K562 (cell line): ENCODE measurements around the gene RBPJL. TPM values are rescaled to one million over a fixed set of nuclear protein-coding genes. Genes with fewer than 3 reads are reported as not detected.

ENCODE experiments used
- ATAC-seq: fragments of 200-7000 bp; cut with Tn5 transposase; 3 replicates; pipeline ENCODE4 v1.9.1; 2020; ENCODE audit warnings: moderate library complexity
- BruUV-seq: library from RNA; stranded (reverse); fragments of 400-500 nt; replicated peaks from 2 replicates; lab custom pipeline; 2021; lab: Mats Ljungman, UMichigan
- CTCF ChIA-PET: fragments of 300-600 bp; formaldehyde crosslinking; extraction: SDS; loops from one replicate; lab custom pipeline; 2021; ENCODE audit warnings: low intra/inter-chr PET ratio; lab: Yijun Ruan, JAX
- POLR2A ChIA-PET: fragments of 300-600, 350-650 bp; sonication (Branson Sonifier 250); formaldehyde crosslinking; extraction: SDS; loops from one replicate; lab custom pipeline; 2021; ENCODE audit warnings: antibody characterized with exemption, inconsistent platforms; lab: Yijun Ruan, JAX
- DNase-seq, 4 experiments: peaks; one replicate each; pipeline versions ENCODE4 v3.0.0 to v3.0.0-alpha.2; 2011 to 2018; ENCODE audit warnings: low spot score in 3 of 4, mixed read lengths in 3 of 4; ENCODE audit errors: extremely low read depth in 1 of 4
- FAIRE-seq: peaks from 2 replicates; lab custom pipeline; 2011; peaks lifted over from hg19 to GRCh38; lab: Jason Lieb, UNC
- H2AFZ ChIP-seq: 2 replicates; pipeline ENCODE4 v1.6.0; 2011; ENCODE audit warnings: low read depth, low read length, control low read depth, inconsistent platforms
- H3K27ac ChIP-seq: fragments of 200-600 bp; 3 replicates; pipeline ENCODE4 v1.8.0; 2011; ENCODE audit warnings: low read depth, mild to moderate bottlenecking, control low read depth, inconsistent platforms, low read length, moderate library complexity, mixed read lengths; ENCODE audit errors: extremely low read depth
- H3K27me3 ChIP-seq, 2 experiments: fragments of 300-600 bp in 1 of 2; 2 replicates in 1 of 2; 3 replicates in 1 of 2; pipeline versions ENCODE4 v1.6.0 to v1.8.0; 2011; ENCODE audit warnings: inconsistent platforms in 2 of 2, low read length in 2 of 2, mild to moderate bottlenecking in 1 of 2, mixed read lengths in 1 of 2, moderate library complexity in 1 of 2; ENCODE audit not compliant: control insufficient read depth in 2 of 2, insufficient read depth in 2 of 2
- H3K36me3 ChIP-seq: fragments of 300-600 bp; 3 replicates; pipeline ENCODE4 v1.8.0; 2011; ENCODE audit warnings: mild to moderate bottlenecking, low read length, inconsistent platforms; ENCODE audit not compliant: control insufficient read depth, insufficient read depth
- H3K4me1 ChIP-seq, 2 experiments: fragments of 200-600 bp in 1 of 2; replicated peaks in 1 of 2; 2 replicates in 1 of 2; 3 replicates in 1 of 2; pipeline versions ENCODE4 v1.5.1 to v1.8.0; 2011; ENCODE audit warnings: inconsistent platforms in 2 of 2, low read length in 2 of 2, mild to moderate bottlenecking in 1 of 2, mixed read lengths in 1 of 2, moderate library complexity in 1 of 2; ENCODE audit not compliant: control insufficient read depth in 2 of 2, insufficient read depth in 2 of 2
- H3K4me2 ChIP-seq: 2 replicates; pipeline ENCODE4 v1.6.1; 2011; ENCODE audit warnings: low read length, control low read depth, inconsistent platforms, mixed read lengths; ENCODE audit not compliant: insufficient read depth
- H3K4me3 ChIP-seq: fragments of 200-600 bp; sonication (generic), shearing (Covaris generic); 2 replicates; pipeline ENCODE4 v1.5.1; 2016; ENCODE audit warnings: control low read depth, inconsistent platforms
- H3K79me2 ChIP-seq: fragments of 200-600 bp; 3 replicates; pipeline ENCODE4 v1.8.0; 2011; ENCODE audit warnings: low read length, inconsistent platforms; ENCODE audit not compliant: control insufficient read depth, insufficient read depth
- H3K9ac ChIP-seq, 2 experiments: 2 replicates each; pipeline versions ENCODE4 v1.6.0 to v1.6.1; 2011; ENCODE audit warnings: low read depth in 2 of 2, low read length in 2 of 2, control low read depth in 1 of 2, inconsistent platforms in 1 of 2, mild to moderate bottlenecking in 1 of 2, mixed read lengths in 1 of 2; ENCODE audit not compliant: insufficient read depth in 1 of 2
- H3K9me1 ChIP-seq: one replicate; pipeline ENCODE4 v1.6.0; 2011; ENCODE audit warnings: inconsistent platforms, mild to moderate bottlenecking, low read length, moderate library complexity; ENCODE audit not compliant: control insufficient read depth, insufficient read depth
- H3K9me3 ChIP-seq: replicated peaks from 2 replicates; pipeline ENCODE4 v1.5.1; 2011; ENCODE audit warnings: low read depth, low read length, inconsistent platforms; ENCODE audit not compliant: control insufficient read depth, insufficient read depth
- H4K20me1 ChIP-seq: replicated peaks from 2 replicates; pipeline ENCODE4 v1.6.1; 2011; ENCODE audit warnings: low read length, inconsistent platforms, mixed read lengths; ENCODE audit not compliant: control insufficient read depth, insufficient read depth
- BCOR ChIP-seq: fragments of 450-650 bp; IDR thresholded peaks from 2 replicates; pipeline ENCODE4 v1.6.1; 2016
- FOSL1 ChIP-seq: fragments of 200-800 bp; sonication (Bioruptor generic); conservative IDR thresholded peaks from 2 replicates; pipeline ENCODE4 v1.6.1; 2016; ENCODE audit warnings: missing genetic modification characterization, missing compliant biosample characterization
- HDAC8 ChIP-seq: fragments of 450-650 bp; IDR thresholded peaks from 2 replicates; pipeline ENCODE4 v1.6.1; 2016; ENCODE audit warnings: mild to moderate bottlenecking, missing genetic modification characterization, moderate library complexity, missing compliant biosample characterization
- HEY1 ChIP-seq: fragments of 250-450 bp; sonication (Bioruptor Pico); IDR thresholded peaks from 2 replicates; pipeline ENCODE4 v1.5.0; 2020; ENCODE audit warnings: mild to moderate bottlenecking, moderate library complexity, borderline replicate concordance
- HMG20B ChIP-seq: fragments of 250-450 bp; sonication (Bioruptor Pico); IDR thresholded peaks from 2 replicates; pipeline ENCODE4 v1.5.0; 2021; ENCODE audit warnings: mild to moderate bottlenecking
- ILF3 ChIP-seq: fragments of 450-650 bp; IDR thresholded peaks from 2 replicates; pipeline ENCODE4 v1.6.1; 2018; ENCODE audit warnings: antibody characterized with exemption, mild to moderate bottlenecking, moderate library complexity, borderline replicate concordance
- PPARD ChIP-seq: fragments of 250-450 bp; sonication (Bioruptor Pico); IDR thresholded peaks from 2 replicates; pipeline ENCODE4 v1.8.0; 2022; ENCODE audit warnings: inconsistent platforms, mild to moderate bottlenecking, moderate library complexity
- RBBP5 ChIP-seq: fragments of 200-600 bp; sonication (generic); IDR thresholded peaks from 2 replicates; pipeline ENCODE4 v1.6.1; 2012; ENCODE audit warnings: borderline replicate concordance, mild to moderate bottlenecking, low read length, control low read depth, inconsistent platforms; ENCODE audit not compliant: insufficient read depth, poor library complexity, severe bottlenecking
- RCOR1 ChIP-seq, 2 experiments: IDR thresholded peaks; 2 replicates each; pipeline ENCODE4 v1.6.1; 2012; ENCODE audit warnings: low read depth in 2 of 2, low read length in 2 of 2, borderline replicate concordance in 1 of 2, improper control_type of control experiment in 1 of 2
- SP1 ChIP-seq: sonication (generic); formaldehyde crosslinking; IDR thresholded peaks from 2 replicates; pipeline ENCODE4 v1.8.1; 2022; ENCODE audit warnings: mild to moderate bottlenecking, missing genetic modification reagents
- STAT5B ChIP-seq: fragments of 250-450 bp; sonication (Bioruptor Pico); IDR thresholded peaks from 2 replicates; pipeline ENCODE4 v1.8.0; 2021; ENCODE audit warnings: mild to moderate bottlenecking, inconsistent platforms
- ZBTB8A ChIP-seq: fragments of 450-650 bp; IDR thresholded peaks from 2 replicates; pipeline ENCODE4 v1.6.1; 2018; ENCODE audit warnings: mild to moderate bottlenecking, moderate library complexity; ENCODE audit not compliant: partially characterized antibody
- ZNF212 ChIP-seq: fragments of 450-650 bp; formaldehyde crosslinking; IDR thresholded peaks from 2 replicates; pipeline ENCODE4 v1.4.0; 2020; ENCODE audit warnings: mild to moderate bottlenecking
- ZNF23 ChIP-seq: fragments of 250-450 bp; sonication (Bioruptor Pico); IDR thresholded peaks from 2 replicates; pipeline ENCODE4 v1.4.0; 2020; ENCODE audit warnings: mild to moderate bottlenecking
- WGBS: fragments of 100-300 bp; shearing (Covaris generic); methylation state at CpG from one replicate; pipeline ENCODE4 v1.1.6; 2016; ENCODE audit warnings: low coverage, mixed read lengths; ENCODE audit not compliant: insufficient coverage; ENCODE audit errors: missing lambda C conversion rate; 5-methylcytosine and 5-hydroxymethylcytosine counted together
- in situ Hi-C: fragments of 300-500 bp; cut with MboI; formaldehyde crosslinking; loops from 4 replicates; pipeline ENCODE4 v1.15.0; 2018; ENCODE audit warnings: inconsistent platforms, mixed read lengths
- intact Hi-C: fragments of 100-400 bp; cut with micrococcal nuclease; formaldehyde crosslinking; loops from 2 replicates; pipeline ENCODE4 v1.14.2; 2022
- polyA plus RNA-seq, 8 experiments: library from polyadenylated mRNA; depleted of rRNA in 4 of 8; stranded (reverse) in 5 of 8; unstranded in 3 of 8; fragments of >200 nt; fragmentation: Nextera tagmentation in 2 of 8; fragmentation: Illumina TruSeq in 1 of 8; extraction: Ambion mirVana in 2 of 8; extraction: Trizol in 1 of 8; gene quantifications; 2 replicates each; pipeline versions ENCODE4 v1.2.1 to v1.2.3, GENCODE V29; 2011 to 2014; ENCODE audit warnings: inconsistent platforms in 1 of 8, missing spikeins in 1 of 8
- total RNA-seq, 7 experiments: library from RNA; depleted of rRNA in 6 of 7; stranded (reverse); fragments of >200 nt in 6 of 7; fragmentation: Illumina TruSeq in 2 of 7; extraction: Trizol in 2 of 7; gene quantifications; 2 replicates each; pipeline versions ENCODE4 v1.2.1 to v1.2.3, GENCODE V29; 2011 to 2021; ENCODE audit warnings: low replicate concordance in 1 of 7
- TF ChIP-seq, protein P1 (sequence below): IDR thresholded peaks from 2 replicates; pipeline ENCODE4 v1.6.1; 2012; ENCODE audit warnings: low read depth, low read length, improper control_type of control experiment, borderline replicate concordance
- TF ChIP-seq, protein P2 (sequence below): fragments of 450-650 bp; IDR thresholded peaks from 2 replicates; pipeline ENCODE4 v1.6.1; 2014; ENCODE audit warnings: low read depth, mild to moderate bottlenecking, moderate library complexity, borderline replicate concordance
- TF ChIP-seq, protein P3 (sequence below): IDR thresholded peaks from 2 replicates; pipeline ENCODE4 v1.6.1; 2014; ENCODE audit warnings: antibody characterized with exemption

RBPJL gene
- total and polyA plus RNA-seq, 9 of the 15 experiments (the other 6 are each of a cell fraction or from before 2014, with no cell fraction given): not detected

DNA sequence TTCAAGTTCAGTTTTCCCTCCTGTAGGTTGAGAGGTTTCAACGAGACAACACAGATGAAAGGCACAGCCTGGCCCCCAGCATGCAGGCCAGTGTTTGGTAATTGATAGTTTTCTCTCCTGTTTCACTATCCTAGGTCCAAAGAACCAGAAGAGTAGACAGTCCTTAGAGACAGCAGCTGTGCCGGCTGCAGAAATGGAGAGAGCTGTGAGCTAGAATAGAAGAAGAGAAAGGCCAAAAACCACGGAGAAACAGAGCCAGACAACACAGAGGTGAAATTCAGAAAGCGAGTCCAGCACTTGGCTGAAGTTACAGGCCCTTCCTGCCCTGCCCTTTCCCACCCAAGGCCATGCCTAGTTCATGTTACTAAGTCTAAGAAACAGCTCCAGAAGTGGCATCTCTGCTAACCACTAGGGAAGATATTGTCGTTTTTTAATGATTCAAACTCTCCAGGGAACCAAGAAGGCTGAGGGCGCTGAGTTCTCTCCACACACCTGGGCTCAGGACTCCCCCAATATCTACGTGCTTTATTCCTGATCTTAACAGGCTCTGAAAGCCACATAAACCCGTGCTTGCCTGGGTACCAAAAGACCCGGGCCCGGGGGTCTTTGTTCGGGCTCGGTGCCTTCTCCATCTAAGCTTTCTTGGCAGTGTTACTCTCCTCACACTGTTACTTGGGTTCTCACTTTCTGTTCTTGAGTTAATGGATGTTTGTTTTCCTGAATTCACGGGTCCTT is 16.5 kb upstream of the RBPJL start:
- no peak for TF ChIP-seq ZNF23 (CRISPR knock-in tag)
- TF ChIP-seq, protein P1, sequence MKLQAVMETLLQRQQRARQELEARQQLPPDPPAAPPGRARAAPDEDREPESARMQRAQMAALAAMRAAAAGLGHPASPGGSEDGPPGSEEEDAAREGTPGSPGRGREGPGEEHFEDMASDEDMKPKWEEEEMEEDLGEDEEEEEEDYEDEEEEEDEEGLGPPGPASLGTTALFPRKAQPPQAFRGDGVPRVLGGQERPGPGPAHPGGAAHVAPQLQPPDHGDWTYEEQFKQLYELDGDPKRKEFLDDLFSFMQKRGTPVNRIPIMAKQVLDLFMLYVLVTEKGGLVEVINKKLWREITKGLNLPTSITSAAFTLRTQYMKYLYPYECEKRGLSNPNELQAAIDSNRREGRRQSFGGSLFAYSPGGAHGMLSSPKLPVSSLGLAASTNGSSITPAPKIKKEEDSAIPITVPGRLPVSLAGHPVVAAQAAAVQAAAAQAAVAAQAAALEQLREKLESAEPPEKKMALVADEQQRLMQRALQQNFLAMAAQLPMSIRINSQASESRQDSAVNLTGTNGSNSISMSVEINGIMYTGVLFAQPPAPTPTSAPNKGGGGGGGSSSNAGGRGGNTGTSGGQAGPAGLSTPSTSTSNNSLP: no peak
- TF ChIP-seq HEY1: no peak
- no peak for TF ChIP-seq ILF3
- no peak for TF ChIP-seq ZBTB8A
- TF ChIP-seq SP1 (CRISPR knock-in tag): no peak
- TF ChIP-seq, protein P2, sequence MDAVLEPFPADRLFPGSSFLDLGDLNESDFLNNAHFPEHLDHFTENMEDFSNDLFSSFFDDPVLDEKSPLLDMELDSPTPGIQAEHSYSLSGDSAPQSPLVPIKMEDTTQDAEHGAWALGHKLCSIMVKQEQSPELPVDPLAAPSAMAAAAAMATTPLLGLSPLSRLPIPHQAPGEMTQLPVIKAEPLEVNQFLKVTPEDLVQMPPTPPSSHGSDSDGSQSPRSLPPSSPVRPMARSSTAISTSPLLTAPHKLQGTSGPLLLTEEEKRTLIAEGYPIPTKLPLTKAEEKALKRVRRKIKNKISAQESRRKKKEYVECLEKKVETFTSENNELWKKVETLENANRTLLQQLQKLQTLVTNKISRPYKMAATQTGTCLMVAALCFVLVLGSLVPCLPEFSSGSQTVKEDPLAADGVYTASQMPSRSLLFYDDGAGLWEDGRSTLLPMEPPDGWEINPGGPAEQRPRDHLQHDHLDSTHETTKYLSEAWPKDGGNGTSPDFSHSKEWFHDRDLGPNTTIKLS: no peak
- no peak for TF ChIP-seq PPARD (CRISPR knock-in tag)
- TF ChIP-seq HDAC8 (tag): no peak
- TF ChIP-seq, protein P3, sequence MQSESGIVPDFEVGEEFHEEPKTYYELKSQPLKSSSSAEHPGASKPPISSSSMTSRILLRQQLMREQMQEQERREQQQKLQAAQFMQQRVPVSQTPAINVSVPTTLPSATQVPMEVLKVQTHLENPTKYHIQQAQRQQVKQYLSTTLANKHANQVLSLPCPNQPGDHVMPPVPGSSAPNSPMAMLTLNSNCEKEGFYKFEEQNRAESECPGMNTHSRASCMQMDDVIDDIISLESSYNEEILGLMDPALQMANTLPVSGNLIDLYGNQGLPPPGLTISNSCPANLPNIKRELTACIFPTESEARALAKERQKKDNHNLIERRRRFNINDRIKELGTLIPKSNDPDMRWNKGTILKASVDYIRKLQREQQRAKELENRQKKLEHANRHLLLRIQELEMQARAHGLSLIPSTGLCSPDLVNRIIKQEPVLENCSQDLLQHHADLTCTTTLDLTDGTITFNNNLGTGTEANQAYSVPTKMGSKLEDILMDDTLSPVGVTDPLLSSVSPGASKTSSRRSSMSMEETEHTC: no peak
- TF ChIP-seq RBBP5: no peak
- TF ChIP-seq BCOR: no peak
- no peak for TF ChIP-seq HMG20B (CRISPR knock-in tag)
- no peak for TF ChIP-seq RCOR1 (IDR thresholded peaks at IDR 0.05; ENCODE audit: borderline replicate concordance in 1 of 2, low read depth in 2 of 2, low read length in 2 of 2)
- TF ChIP-seq STAT5B: no peak
- no peak for TF ChIP-seq ZNF212 (CRISPR knock-in tag)
- no peak for TF ChIP-seq FOSL1 (tag)
- Histone ChIP-seq H3K9ac (no peak overlapping the region), H3K27me3 (peaks cover 18 to 64% of the 10 kb centered on the region in 2 experiments; a peak in 4 of 5 replicates), H3K4me3 (no peak overlapping the region), H4K20me1 (peaks cover 5% of the 10 kb centered on the region; the same call in 1 of the 2 replicates), H2AFZ (no peak overlapping the region), H3K4me2 (no peak overlapping the region), H3K36me3 (no peaks in the 10 kb centered on the region), H3K79me2 (no peaks in the 10 kb centered on the region), H3K9me3 (peaks cover 3% of the 10 kb centered on the region; the same call in 1 of the 2 replicates), H3K27ac (no peak overlapping the region), H3K4me1 (peaks cover 10 to 12% of the 10 kb centered on the region in 2 experiments; a peak in 4 of 5 replicates), H3K9me1 (no peaks in the 10 kb centered on the region)
- in situ Hi-C loops (no loop called here), intact Hi-C loops (loop anchor here (2.0 to 5.0 kb wide), 2 partner anchors 53 to 151 kb away; no protein-coding TSS in a partner anchor)
- FAIRE-seq: no peak
- ChIA-PET CTCF (interaction anchor here (0.9 to 2.4 kb wide), 4 partner anchors 152 to 490 kb away, joined by 3 to 7 read pairs (median 5); no protein-coding TSS in a partner anchor), POLR2A (interaction anchor here (0.7 to 0.9 kb wide), 2 partner anchors 246 to 674 kb away, joined by 3 read pairs; no protein-coding TSS in a partner anchor)
- no peak for ATAC-seq
- 7% methylated on average over 13 of the region's 13 CpGs for WGBS
- no TSS peak for BruUV-seq
- no peak for DNase-seq
